HG03520 (cell line): ENCODE measurements around the gene ACOT12.
"Not testable (repeated sequence)": the region's sequence is repeated elsewhere in the genome, so short reads cannot be mapped to it uniquely, and the experiment has no call there.

Source experiments
- ATAC-seq: cut with Tn5 transposase; IDR thresholded peaks from one replicate; pipeline ENCODE4 v1.9.1; 2021; ENCODE audit warnings: mild to moderate bottlenecking, moderate library complexity; ENCODE audit not compliant: unreplicated experiment

The ACOT12 gene

GRCh38 chr5:81297531-81297930 lies 96.4 kb downstream of the ACOT12 start:
- no peak for ATAC-seq

GRCh38 chr5:81294021-81294420 lies 99.9 kb downstream of the ACOT12 start:
- ATAC-seq, result not testable (repeated sequence)

- ATAC-seq, result no peak
These were observed 101.8 kb downstream of the ACOT12 start for GRCh38 chr5:81292130-81292529.

- no peak for ATAC-seq
These were observed 103.8 kb downstream of the ACOT12 start for GRCh38 chr5:81290146-81290545.

GRCh38 chr5:81288021-81288433 lies 105.9 kb downstream of the ACOT12 start:
- ATAC-seq, result no peak

- no peak for ATAC-seq
These were observed 107.8 kb downstream of the ACOT12 start for GRCh38 chr5:81286059-81286617.

- ATAC-seq, result no peak
These were observed 110.0 kb downstream of the ACOT12 start for GRCh38 chr5:81283976-81284375.
